ENCODE results near the gene CELSR1. TPM values are rescaled to one million over a fixed set of nuclear protein-coding genes. Genes with fewer than 3 reads are reported as not detected.
"Not testable (repeated sequence)": the region's sequence is repeated elsewhere in the genome, so short reads cannot be mapped to it uniquely, and the experiment has no call there.

The CELSR1 gene
- total RNA-seq, 1 donor = 1.6 TPM

- Histone ChIP-seq H3K9me3 (ENCODE audit: low read depth, low read length) (no peaks in the 10 kb centered on the region), H3K4me1 (ENCODE audit: insufficient read depth, low read length) (no peaks in the 10 kb centered on the region), H3K27me3 (ENCODE audit: insufficient read depth, low read length) (no peaks in the 10 kb centered on the region), H3K4me3 (ENCODE audit: low read length) (no peak overlapping the region)
Measured at GRCh38 chr22:46479046-46479445, 58.4 kb downstream of the CELSR1 start.

- no peaks in the 10 kb centered on the region for H3K4me1 ChIP-seq (ENCODE audit: insufficient read depth, low read length)
- no peaks in the 10 kb centered on the region for H3K9me3 ChIP-seq (ENCODE audit: low read depth, low read length)
- no peaks in the 10 kb centered on the region for H3K27me3 ChIP-seq (ENCODE audit: insufficient read depth, low read length)
- no peak overlapping the region for H3K4me3 ChIP-seq (ENCODE audit: low read length)
Measured at GRCh38 chr22:46478083-46478551, 59.3 kb downstream of the CELSR1 start.

GRCh38 chr22:46476547-46476941 lies 60.9 kb downstream of the CELSR1 start:
- Histone ChIP-seq H3K9me3 (ENCODE audit: low read depth, low read length) (no peaks in the 10 kb centered on the region), H3K4me3 (ENCODE audit: low read length) (no peak overlapping the region), H3K4me1 (ENCODE audit: insufficient read depth, low read length) (no peaks in the 10 kb centered on the region), H3K27me3 (ENCODE audit: insufficient read depth, low read length) (no peaks in the 10 kb centered on the region)

- Histone ChIP-seq H3K4me3 (ENCODE audit: low read length) (no peak overlapping the region), H3K4me1 (ENCODE audit: insufficient read depth, low read length) (no peaks in the 10 kb centered on the region)
Measured at GRCh38 chr22:46473896-46474557, 63.4 kb downstream of the CELSR1 start.

GRCh38 chr22:46473021-46473779 lies 64.2 kb downstream of the CELSR1 start:
- Histone ChIP-seq H3K27me3 (ENCODE audit: insufficient read depth, low read length) (no peaks in the 10 kb centered on the region), H3K9me3 (ENCODE audit: low read depth, low read length) (no peaks in the 10 kb centered on the region), H3K4me1 (ENCODE audit: insufficient read depth, low read length) (no peaks in the 10 kb centered on the region), H3K4me3 (ENCODE audit: low read length) (no peak overlapping the region)

More at GRCh38 chr22:46473896-46474557, 63.4 kb downstream of the CELSR1 start:
- Histone ChIP-seq H3K27me3 (ENCODE audit: insufficient read depth, low read length) (no peaks in the 10 kb centered on the region), H3K9me3 (ENCODE audit: low read depth, low read length) (no peaks in the 10 kb centered on the region)

GRCh38 chr22:46472722-46473016 lies 64.8 kb downstream of the CELSR1 start:
- no peaks in the 10 kb centered on the region for H3K27me3 ChIP-seq (ENCODE audit: insufficient read depth, low read length)
- no peak overlapping the region for H3K4me3 ChIP-seq (ENCODE audit: low read length)
- no peaks in the 10 kb centered on the region for H3K4me1 ChIP-seq (ENCODE audit: insufficient read depth, low read length)
- no peaks in the 10 kb centered on the region for H3K9me3 ChIP-seq (ENCODE audit: low read depth, low read length)

GRCh38 chr22:46471901-46472721 lies 65.3 kb downstream of the CELSR1 start:
- Histone ChIP-seq H3K9me3 (ENCODE audit: low read depth, low read length) (no peaks in the 10 kb centered on the region), H3K4me1 (ENCODE audit: insufficient read depth, low read length) (no peaks in the 10 kb centered on the region), H3K27me3 (ENCODE audit: insufficient read depth, low read length) (no peaks in the 10 kb centered on the region), H3K4me3 (ENCODE audit: low read length) (no peak overlapping the region)

GRCh38 chr22:46471330-46471729 lies 66.1 kb downstream of the CELSR1 start:
- not testable (repeated sequence) for H3K27me3 ChIP-seq (ENCODE audit: insufficient read depth, low read length); H3K4me3 ChIP-seq (ENCODE audit: low read length); H3K4me1 ChIP-seq (ENCODE audit: insufficient read depth, low read length); H3K9me3 ChIP-seq (ENCODE audit: low read depth, low read length)

GRCh38 chr22:46469711-46470110 lies 67.7 kb downstream of the CELSR1 start:
- no peaks in the 10 kb centered on the region for H3K9me3 ChIP-seq (ENCODE audit: low read depth, low read length)
- H3K4me1 ChIP-seq (ENCODE audit: insufficient read depth, low read length) = no peaks in the 10 kb centered on the region
- no peaks in the 10 kb centered on the region for H3K27me3 ChIP-seq (ENCODE audit: insufficient read depth, low read length)
- H3K4me3 ChIP-seq (ENCODE audit: low read length) = no peak overlapping the region

GRCh38 chr22:46467006-46467405 lies 70.4 kb downstream of the CELSR1 start:
- Histone ChIP-seq H3K27me3 (ENCODE audit: insufficient read depth, low read length) (no peaks in the 10 kb centered on the region), H3K4me3 (ENCODE audit: low read length) (no peak overlapping the region), H3K9me3 (ENCODE audit: low read depth, low read length) (no peaks in the 10 kb centered on the region)

GRCh38 chr22:46466255-46466676 lies 71.2 kb downstream of the CELSR1 start:
- no peak overlapping the region for H3K4me3 ChIP-seq (ENCODE audit: low read length)
- H3K27me3 ChIP-seq (ENCODE audit: insufficient read depth, low read length) = no peaks in the 10 kb centered on the region
- no peaks in the 10 kb centered on the region for H3K9me3 ChIP-seq (ENCODE audit: low read depth, low read length)
- no peaks in the 10 kb centered on the region for H3K4me1 ChIP-seq (ENCODE audit: insufficient read depth, low read length)

More at GRCh38 chr22:46467006-46467405, 70.4 kb downstream of the CELSR1 start:
- no peaks in the 10 kb centered on the region for H3K4me1 ChIP-seq (ENCODE audit: insufficient read depth, low read length)

GRCh38 chr22:46465793-46466192 lies 71.6 kb downstream of the CELSR1 start:
- Histone ChIP-seq H3K4me1 (ENCODE audit: insufficient read depth, low read length) (no peaks in the 10 kb centered on the region), H3K27me3 (ENCODE audit: insufficient read depth, low read length) (no peaks in the 10 kb centered on the region), H3K4me3 (ENCODE audit: low read length) (no peak overlapping the region), H3K9me3 (ENCODE audit: low read depth, low read length) (no peaks in the 10 kb centered on the region)

GRCh38 chr22:46465345-46465720 lies 72.1 kb downstream of the CELSR1 start:
- Histone ChIP-seq H3K9me3 (ENCODE audit: low read depth, low read length) (no peaks in the 10 kb centered on the region), H3K4me1 (ENCODE audit: insufficient read depth, low read length) (no peaks in the 10 kb centered on the region), H3K4me3 (ENCODE audit: low read length) (no peak overlapping the region), H3K27me3 (ENCODE audit: insufficient read depth, low read length) (no peaks in the 10 kb centered on the region)

GRCh38 chr22:46464701-46465344 lies 72.6 kb downstream of the CELSR1 start:
- Histone ChIP-seq H3K9me3 (ENCODE audit: low read depth, low read length) (no peaks in the 10 kb centered on the region), H3K4me3 (ENCODE audit: low read length) (no peak overlapping the region), H3K27me3 (ENCODE audit: insufficient read depth, low read length) (no peaks in the 10 kb centered on the region), H3K4me1 (ENCODE audit: insufficient read depth, low read length) (no peaks in the 10 kb centered on the region)

- Histone ChIP-seq H3K9me3 (ENCODE audit: low read depth, low read length) (no peaks in the 10 kb centered on the region), H3K27me3 (ENCODE audit: insufficient read depth, low read length) (no peaks in the 10 kb centered on the region), H3K4me1 (ENCODE audit: insufficient read depth, low read length) (no peaks in the 10 kb centered on the region), H3K4me3 (ENCODE audit: low read length) (no peak overlapping the region)
Measured at GRCh38 chr22:46464296-46464695, 73.1 kb downstream of the CELSR1 start.

Data from mononuclear cell (primary cell).